T-cell (primary cell): ENCODE data around the gene ZDHHC8. TPM values are rescaled to one million over a fixed set of nuclear protein-coding genes. Genes with fewer than 3 reads are reported as not detected.

ENCODE experiments used
- ATAC-seq, 4 experiments: fragments of 200-7000 bp in 3 of 4; fragments of 150-1000 bp in 1 of 4; cut with Tn5 transposase; replicated peaks in 1 of 4; 1 replicate in 3 of 4; 2 replicates in 1 of 4; pipeline ENCODE4 v1.10.0; 2021; ENCODE audit warnings: moderate library complexity in 3 of 4, mild to moderate bottlenecking in 2 of 4, moderate number of reproducible peaks in 1 of 4
- CTCF ChIA-PET, 2 donors: fragments of 300-600 bp; sonication (Branson Sonifier 250); formaldehyde crosslinking; loops; one replicate each; lab custom pipeline; 2022; ENCODE audit warnings: antibody characterized with exemption in 2 of 2; lab: Charles Lee
- POLR2A ChIA-PET, 2 donors: fragments of 300-600 bp; sonication (Branson Sonifier 250); formaldehyde crosslinking; loops; one replicate each; lab custom pipeline; 2022; ENCODE audit warnings: antibody characterized with exemption in 2 of 2; lab: Charles Lee
- DNase-seq, 35 experiments: peaks; one replicate each; pipeline versions ENCODE4 v3.0.0 to v3.0.0-alpha.2; 2013 to 2023
- H3K27ac ChIP-seq: one replicate; pipeline ENCODE4 v1.5.1; 2013; ENCODE audit warnings: low read length
- H3K27me3 ChIP-seq, 2 experiments: replicated peaks in 1 of 2; 1 replicate in 1 of 2; 2 replicates in 1 of 2; pipeline versions ENCODE4 v1.6.1 to v1.7.0; 2013; ENCODE audit warnings: low read length in 1 of 2, mixed read lengths in 1 of 2; ENCODE audit not compliant: control insufficient read depth in 2 of 2, insufficient read depth in 2 of 2; ENCODE audit errors: extremely low read depth in 1 of 2
- H3K36me3 ChIP-seq, 2 donors: 1 replicate in 1 of 2; 2 replicates in 1 of 2; pipeline versions ENCODE4 v1.6.1 to v1.7.0; 2013; ENCODE audit warnings: low read length in 1 of 2; ENCODE audit not compliant: control insufficient read depth in 2 of 2, insufficient read depth in 1 of 2; ENCODE audit errors: extremely low read depth in 1 of 2
- H3K4me1 ChIP-seq, 2 experiments: 1 replicate in 1 of 2; 2 replicates in 1 of 2; pipeline versions ENCODE4 v1.6.1 to v1.7.0; 2013; ENCODE audit warnings: low read length in 2 of 2, mixed read lengths in 1 of 2; ENCODE audit not compliant: insufficient read depth in 2 of 2, control insufficient read depth in 1 of 2; ENCODE audit errors: extremely low read depth in 1 of 2
- H3K4me3 ChIP-seq, 2 donors: 1 replicate in 1 of 2; 2 replicates in 1 of 2; pipeline versions ENCODE4 v1.5.1 to v1.7.0; 2013; ENCODE audit warnings: mild to moderate bottlenecking in 2 of 2, low read length in 1 of 2, moderate library complexity in 1 of 2; ENCODE audit not compliant: control insufficient read depth in 1 of 2; ENCODE audit errors: extremely low read depth in 1 of 2
- H3K9me3 ChIP-seq: 2 replicates; pipeline ENCODE4 v1.7.0; 2013
- H3K27ac Mint-ChIP-seq, 2 donors: one replicate each; pipeline ENCODE4 v1.8.0; 2020 to 2021; ENCODE audit warnings: mild to moderate bottlenecking in 2 of 2, mixed read lengths in 2 of 2
- H3K27me3 Mint-ChIP-seq, 2 donors: one replicate each; pipeline ENCODE4 v1.8.0; 2021 to 2022; ENCODE audit warnings: mixed read lengths in 2 of 2
- H3K36me3 Mint-ChIP-seq: one replicate; pipeline ENCODE4 v1.8.0; 2021; ENCODE audit warnings: mixed read lengths
- H3K4me1 Mint-ChIP-seq, 3 donors: one replicate each; pipeline ENCODE4 v1.8.0; 2020 to 2022; ENCODE audit warnings: mixed read lengths in 3 of 3, mild to moderate bottlenecking in 1 of 3
- H3K4me3 Mint-ChIP-seq, 3 donors: one replicate each; pipeline ENCODE4 v1.8.0; 2020 to 2022; ENCODE audit warnings: mild to moderate bottlenecking in 3 of 3, mixed read lengths in 3 of 3, moderate library complexity in 3 of 3
- H3K9me3 Mint-ChIP-seq, 3 donors: one replicate each; pipeline ENCODE4 v1.8.0; 2020 to 2022; ENCODE audit warnings: mixed read lengths in 3 of 3
- WGBS: methylation state at CpG from one replicate; pipeline ENCODE4 v1.1.5; 2013; ENCODE audit warnings: missing lambda C conversion rate; ENCODE audit not compliant: insufficient coverage; 5-methylcytosine and 5-hydroxymethylcytosine counted together
- total RNA-seq, 35 experiments: library from RNA in 6 of 35; stranded (reverse) in 6 of 35; fragments of 120-200 nt in 1 of 35; gene quantifications; one replicate each; pipeline versions ENCODE4 v1.2.1 to v1.2.4 and lab custom pipeline; 2013 to 2026

ZDHHC8 gene
- total RNA-seq, 5 donors from 2014 or later (not counting 1 experiment from before 2014, with no cell fraction given), result 68.4 to 102 (median 92.1) TPM

- no peak for ATAC-seq
- H3K36me3 Mint-ChIP-seq, result peaks cover 73% of the 10 kb centered on the region
- no peaks in the 10 kb centered on the region for H3K27me3 Mint-ChIP-seq
- no peak overlapping the region for H3K4me3 Mint-ChIP-seq
- H3K27me3 ChIP-seq, result no peaks in the 10 kb centered on the region
- ChIA-PET CTCF (no interaction called here), POLR2A (no interaction called here)
- H3K27ac ChIP-seq, result no peak overlapping the region
- peaks cover 44 to 77% of the 10 kb centered on the region in 2 donors for H3K36me3 ChIP-seq
- H3K4me3 ChIP-seq, result no peak overlapping the region
- peaks cover 0 to 7% (median 0%) of the 10 kb centered on the region in 3 donors for H3K9me3 Mint-ChIP-seq
- peaks cover 13 to 66% of the 10 kb centered on the region in 2 experiments for H3K4me1 ChIP-seq
- no peaks in the 10 kb centered on the region for H3K9me3 ChIP-seq
- H3K27ac Mint-ChIP-seq, result no peak overlapping the region
- DNase-seq, result no peak
- WGBS, result 95% methylated on average over 11 of the region's 15 CpGs
- peaks cover 16 to 42% (median 30%) of the 10 kb centered on the region in 3 donors for H3K4me1 Mint-ChIP-seq
Measured at GRCh38 chr22:20094197-20094807, 37.3 kb upstream of the ZDHHC8 start.

DNA sequence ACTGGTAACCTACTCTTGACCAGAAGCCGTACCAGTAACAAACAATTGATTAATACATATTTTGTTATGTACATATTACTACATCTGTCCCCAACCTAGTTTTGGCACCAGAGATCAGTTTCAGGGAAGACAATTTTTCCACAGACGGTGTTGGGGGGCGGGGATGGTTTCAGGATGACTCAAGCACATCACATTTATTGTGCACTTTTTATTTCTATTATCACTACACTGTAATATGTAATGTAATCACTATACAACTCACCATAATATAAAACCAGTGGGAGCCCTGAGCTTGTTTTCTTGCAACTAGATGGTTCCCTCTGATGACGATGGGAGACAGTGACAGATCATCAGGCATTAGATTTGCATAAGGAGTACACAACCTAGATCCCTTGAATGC, 36.1 kb upstream of the ZDHHC8 start:
- peaks cover 28 to 51% (median 41%) of the 10 kb centered on the region in 3 donors for H3K4me1 Mint-ChIP-seq
- Histone ChIP-seq H3K27me3 (no peaks in the 10 kb centered on the region), H3K27ac (no peak overlapping the region), H3K36me3 (peaks cover 44 to 65% of the 10 kb centered on the region in 2 donors), H3K4me3 (no peak overlapping the region), H3K4me1 (peaks cover 24 to 66% of the 10 kb centered on the region in 2 experiments), H3K9me3 (no peaks in the 10 kb centered on the region)
- ChIA-PET CTCF (no interaction called here), POLR2A (interaction anchor here in 1 of 2 donors (0.6 kb wide), 1 partner anchor 400 kb away, joined by 7 read pairs; the partner anchor contains the start of gene KLHL22)
- no peak for ATAC-seq
- no peak overlapping the region for H3K27ac Mint-ChIP-seq
- WGBS, result 57% methylated on average over 1 of the region's 4 CpGs
- H3K27me3 Mint-ChIP-seq, result no peaks in the 10 kb centered on the region
- DNase-seq, result no peak
- peaks cover 63% of the 10 kb centered on the region for H3K36me3 Mint-ChIP-seq
- H3K9me3 Mint-ChIP-seq, result peaks cover 0 to 7% (median 0%) of the 10 kb centered on the region in 3 donors
- H3K4me3 Mint-ChIP-seq, result no peak overlapping the region

DNA sequence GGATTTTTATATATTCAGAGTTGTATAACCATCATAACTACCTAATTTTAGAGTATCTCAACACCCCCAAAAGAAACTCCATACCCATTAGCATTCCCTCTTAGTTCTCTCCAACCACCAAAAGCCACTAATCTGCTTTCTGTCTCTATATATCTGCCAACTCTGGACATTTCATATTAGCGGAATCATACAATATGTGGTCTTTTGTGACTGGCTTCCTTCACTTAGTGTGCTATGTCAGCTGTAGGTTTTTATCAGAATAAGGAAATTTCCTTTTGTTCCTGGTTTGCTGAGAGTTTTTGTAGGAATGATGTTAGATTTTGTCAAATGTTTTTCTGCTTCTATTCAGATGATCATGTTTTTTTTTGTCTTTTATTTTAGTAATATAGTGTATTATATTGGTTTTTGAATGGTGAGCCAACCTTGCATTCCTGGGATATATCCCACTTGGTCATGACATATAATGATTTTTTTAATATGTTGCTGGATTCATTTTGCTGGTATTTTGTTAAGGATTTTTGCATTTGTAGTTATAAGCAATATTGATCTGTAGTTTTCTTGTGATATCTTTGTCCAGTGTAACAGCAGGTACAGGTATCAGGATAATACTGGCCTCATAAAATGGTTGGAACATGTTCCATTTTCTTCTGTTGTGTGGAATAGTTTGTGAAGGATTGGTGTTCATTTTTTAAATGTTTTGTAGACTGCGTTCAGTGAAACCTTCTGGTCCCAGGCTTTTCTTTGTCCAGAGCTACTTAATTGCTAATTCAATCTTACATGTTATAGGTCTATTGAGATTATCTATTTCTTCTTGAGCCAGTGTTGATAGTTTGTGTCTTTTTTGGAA, 34.8 kb upstream of the ZDHHC8 start:
- Histone ChIP-seq H3K4me3 (no peak overlapping the region), H3K36me3 (peaks cover 35 to 52% of the 10 kb centered on the region in 2 donors), H3K27me3 (no peaks in the 10 kb centered on the region), H3K9me3 (no peaks in the 10 kb centered on the region), H3K27ac (no peak overlapping the region), H3K4me1 (peaks cover 28 to 66% of the 10 kb centered on the region in 2 experiments)
- H3K4me3 Mint-ChIP-seq, result no peak overlapping the region
- peak overlapping the region; percentile 11 to 20 for H3K27ac Mint-ChIP-seq
- peaks cover 33 to 49% (median 41%) of the 10 kb centered on the region in 3 donors for H3K4me1 Mint-ChIP-seq
- peaks cover 0 to 7% (median 0%) of the 10 kb centered on the region in 3 donors for H3K9me3 Mint-ChIP-seq
- CTCF ChIA-PET, result no interaction called here
- ATAC-seq, result no peak
- POLR2A ChIA-PET, result interaction anchor here in 1 of 2 donors (0.6 kb wide), 1 partner anchor 20 kb away, joined by 8 read pairs; the partner anchor contains the start of gene TRMT2A
- no peaks in the 10 kb centered on the region for H3K27me3 Mint-ChIP-seq
- peaks cover 52% of the 10 kb centered on the region for H3K36me3 Mint-ChIP-seq
- WGBS, result no CpG with 5 or more reads among the region's 2 CpGs
- DNase-seq, result no peak

GRCh38 chr22:20099099-20099711, 32.4 kb upstream of the ZDHHC8 start:
- 93% methylated on average over 4 of the region's 6 CpGs for WGBS
- ATAC-seq, result no peak
- Mint-ChIP-seq H3K27ac (peak overlapping the region; percentile 88 to 97), H3K36me3 (peaks cover 41% of the 10 kb centered on the region), H3K4me1 (peaks cover 37 to 49% (median 46%) of the 10 kb centered on the region in 3 donors), H3K27me3 (no peaks in the 10 kb centered on the region), H3K9me3 (peaks cover 0 to 7% (median 0%) of the 10 kb centered on the region in 3 donors), H3K4me3 (peak overlapping the region in 1 of 3 donors; percentile 76)
- peaks cover 26 to 42% of the 10 kb centered on the region in 2 experiments for H3K4me1 ChIP-seq
- H3K36me3 ChIP-seq, result peaks cover 17 to 34% of the 10 kb centered on the region in 2 donors
- H3K27ac ChIP-seq, result peak overlapping the region; percentile 88
- ChIA-PET CTCF (no interaction called here), POLR2A (no interaction called here)
- no peaks in the 10 kb centered on the region for H3K9me3 ChIP-seq
- no peak for DNase-seq
- no peaks in the 10 kb centered on the region for H3K27me3 ChIP-seq
- H3K4me3 ChIP-seq, result no peak overlapping the region

DNA sequence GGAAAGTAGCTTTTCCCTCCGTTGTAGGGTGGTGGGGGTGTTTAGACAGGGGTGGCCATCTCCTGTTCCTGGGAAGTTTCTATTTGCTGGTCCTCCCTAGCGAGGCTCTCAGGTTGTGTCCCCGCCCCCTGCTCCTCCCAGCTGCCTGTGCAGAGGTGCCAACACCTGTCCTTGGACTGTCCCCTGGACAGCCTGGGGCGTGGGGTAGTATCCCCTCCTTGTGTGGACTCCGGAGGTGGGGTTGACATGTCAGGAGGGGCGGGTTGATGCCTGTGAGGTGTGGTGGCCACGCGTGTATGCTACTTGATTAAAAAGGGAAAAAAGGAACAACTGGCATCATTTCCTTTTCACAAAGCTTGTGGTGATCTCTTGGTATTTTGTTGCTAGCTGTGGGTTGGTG, 30.0 kb upstream of the ZDHHC8 start:
- POLR2A ChIA-PET, result interaction anchor here in 1 of 2 donors (0.5 to 0.7 kb wide), 2 partner anchors 27 to 464 kb away, joined by 4 to 8 read pairs; no protein-coding TSS in a partner anchor
- DNase-seq, result no peak
- Histone ChIP-seq H3K9me3 (no peaks in the 10 kb centered on the region), H3K36me3 (peaks cover 2 to 36% of the 10 kb centered on the region in 2 donors), H3K27me3 (no peaks in the 10 kb centered on the region), H3K27ac (no peak overlapping the region), H3K4me1 (peaks cover 26 to 37% of the 10 kb centered on the region in 2 experiments), H3K4me3 (no peak overlapping the region)
- CTCF ChIA-PET, result no interaction called here
- peak overlapping the region; percentile 88 to 97 for H3K27ac Mint-ChIP-seq
- H3K9me3 Mint-ChIP-seq, result no peaks in the 10 kb centered on the region
- H3K4me3 Mint-ChIP-seq, result peak overlapping the region in 1 of 3 donors; percentile 76
- WGBS, result 47% methylated on average over 4 of the region's 8 CpGs
- ATAC-seq, result no peak
- no peaks in the 10 kb centered on the region for H3K27me3 Mint-ChIP-seq
- H3K36me3 Mint-ChIP-seq, result peaks cover 19% of the 10 kb centered on the region
- peaks cover 37 to 49% (median 44%) of the 10 kb centered on the region in 3 donors for H3K4me1 Mint-ChIP-seq
